Measurements from ENCODE around the gene EHBP1L1. TPM values are rescaled to one million over a fixed set of nuclear protein-coding genes. Genes with fewer than 3 reads are reported as not detected.

The EHBP1L1 gene
- total RNA-seq, 1 donor from 2014 or later = 4.7 TPM

DNA sequence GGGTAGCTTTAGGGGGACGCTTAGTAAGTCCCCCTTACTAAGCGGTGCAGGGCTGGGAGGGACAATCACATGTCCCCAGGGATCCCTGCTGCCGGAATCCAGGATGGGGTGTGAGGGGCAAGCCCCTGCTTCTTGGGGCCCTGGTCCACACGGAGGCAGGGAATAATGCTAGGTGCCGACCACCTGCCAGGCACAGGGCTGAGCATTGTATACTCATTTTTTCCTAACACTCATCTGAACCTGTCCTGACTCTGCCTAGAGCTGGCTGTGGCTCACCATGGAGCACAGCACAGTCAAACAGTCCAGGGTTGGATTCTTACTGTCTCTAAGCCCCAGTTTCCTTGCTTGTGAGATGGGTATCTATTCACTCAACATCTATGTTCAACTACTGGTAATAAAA, 16.3 kb upstream of the EHBP1L1 start:
- peaks cover 41% of the 10 kb centered on the region for H3F3A ChIP-seq (ENCODE audit: low read depth)
- no peaks in the 10 kb centered on the region for H3K79me2 ChIP-seq (ENCODE audit: low read depth)
- no peak overlapping the region for H3K4me3 ChIP-seq
- no peaks in the 10 kb centered on the region for H4K20me1 ChIP-seq (ENCODE audit: low read depth)
- no peak overlapping the region for H3K27ac ChIP-seq
- no peak overlapping the region for H3K9ac ChIP-seq
- H3K36me3 ChIP-seq = no peaks in the 10 kb centered on the region
- no peak for DNase-seq (ENCODE audit: low spot score)
- Mint-ChIP-seq H3K27me3 (ENCODE audit: insufficient read depth, low read depth) (peaks cover 17% of the 10 kb centered on the region), H3K4me1 (peaks cover 58% of the 10 kb centered on the region), H3K4me3 (peak overlapping the region; percentile 80), H3K36me3 (no peaks in the 10 kb centered on the region), H3K9me3 (no peaks in the 10 kb centered on the region), H3K27ac (no peak overlapping the region)
- no peak overlapping the region for H3K4me2 ChIP-seq
- TF ChIP-seq EZH2 (IDR thresholded peaks at IDR 0.05) (no peak), EZH2phosphoT487 (IDR thresholded peaks at IDR 0.05) (no peak)
- TF ChIP-seq, protein P1, sequence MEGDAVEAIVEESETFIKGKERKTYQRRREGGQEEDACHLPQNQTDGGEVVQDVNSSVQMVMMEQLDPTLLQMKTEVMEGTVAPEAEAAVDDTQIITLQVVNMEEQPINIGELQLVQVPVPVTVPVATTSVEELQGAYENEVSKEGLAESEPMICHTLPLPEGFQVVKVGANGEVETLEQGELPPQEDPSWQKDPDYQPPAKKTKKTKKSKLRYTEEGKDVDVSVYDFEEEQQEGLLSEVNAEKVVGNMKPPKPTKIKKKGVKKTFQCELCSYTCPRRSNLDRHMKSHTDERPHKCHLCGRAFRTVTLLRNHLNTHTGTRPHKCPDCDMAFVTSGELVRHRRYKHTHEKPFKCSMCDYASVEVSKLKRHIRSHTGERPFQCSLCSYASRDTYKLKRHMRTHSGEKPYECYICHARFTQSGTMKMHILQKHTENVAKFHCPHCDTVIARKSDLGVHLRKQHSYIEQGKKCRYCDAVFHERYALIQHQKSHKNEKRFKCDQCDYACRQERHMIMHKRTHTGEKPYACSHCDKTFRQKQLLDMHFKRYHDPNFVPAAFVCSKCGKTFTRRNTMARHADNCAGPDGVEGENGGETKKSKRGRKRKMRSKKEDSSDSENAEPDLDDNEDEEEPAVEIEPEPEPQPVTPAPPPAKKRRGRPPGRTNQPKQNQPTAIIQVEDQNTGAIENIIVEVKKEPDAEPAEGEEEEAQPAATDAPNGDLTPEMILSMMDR (IDR thresholded peaks at IDR 0.05) = no peak
- no peak overlapping the region for H2AFZ ChIP-seq (replicated peaks)
- H3K27me3 ChIP-seq = peaks cover 54% of the 10 kb centered on the region
- no peaks in the 10 kb centered on the region for H3K9me3 ChIP-seq (ENCODE audit: low read depth)
- peaks cover 30% of the 10 kb centered on the region for H3K4me1 ChIP-seq

DNA sequence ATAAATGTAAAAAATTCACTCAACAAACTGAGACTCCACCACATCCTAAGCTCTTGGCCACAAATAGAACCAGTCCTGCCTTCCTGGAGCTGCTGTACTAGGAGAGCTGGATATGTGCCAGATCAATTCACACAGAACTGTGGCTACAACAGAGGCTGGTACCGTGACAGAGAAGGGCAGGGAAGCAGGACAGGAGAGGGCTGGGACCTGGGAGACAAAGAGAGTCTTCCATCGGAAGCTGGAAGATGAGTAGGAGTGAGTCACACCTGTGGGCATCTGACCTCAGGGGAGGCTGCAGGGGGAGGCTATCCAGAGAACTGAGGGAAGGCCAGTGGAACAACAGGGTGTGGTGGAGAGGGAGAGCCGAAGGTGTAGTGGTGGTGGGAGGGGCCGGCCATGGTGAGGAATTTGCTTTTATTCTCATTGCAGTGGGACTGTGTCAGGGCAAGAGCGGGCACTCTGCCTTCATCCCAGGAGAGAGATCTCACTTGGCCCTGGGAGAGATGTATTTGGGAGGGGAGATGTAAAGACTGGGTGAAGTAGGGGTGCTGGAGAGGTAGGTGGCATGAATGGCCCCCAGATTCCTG, 15.8 kb upstream of the EHBP1L1 start:
- Histone ChIP-seq H3K9me3 (ENCODE audit: low read depth) (no peaks in the 10 kb centered on the region), H3K36me3 (no peaks in the 10 kb centered on the region), H3K4me3 (no peak overlapping the region), H3K4me1 (peaks cover 30% of the 10 kb centered on the region), H3K27me3 (peaks cover 48% of the 10 kb centered on the region), H3K79me2 (ENCODE audit: low read depth) (no peaks in the 10 kb centered on the region), H3K27ac (no peak overlapping the region), H3K9ac (no peak overlapping the region), H4K20me1 (ENCODE audit: low read depth) (no peaks in the 10 kb centered on the region), H3K4me2 (no peak overlapping the region), H3F3A (ENCODE audit: low read depth) (peaks cover 41% of the 10 kb centered on the region), H2AFZ (replicated peaks) (no peak overlapping the region)
- H3K4me1 Mint-ChIP-seq = peaks cover 53% of the 10 kb centered on the region
- peak overlapping the region; percentile 80 for H3K4me3 Mint-ChIP-seq
- H3K27me3 Mint-ChIP-seq (ENCODE audit: insufficient read depth, low read depth) = peaks cover 15% of the 10 kb centered on the region
- TF ChIP-seq EZH2phosphoT487 (IDR thresholded peaks at IDR 0.05) (no peak), EZH2 (IDR thresholded peaks at IDR 0.05) (no peak)
- TF ChIP-seq, protein P1 (IDR thresholded peaks at IDR 0.05) = no peak
- H3K9me3 Mint-ChIP-seq = no peaks in the 10 kb centered on the region
- no peaks in the 10 kb centered on the region for H3K36me3 Mint-ChIP-seq
- no peak overlapping the region for H3K27ac Mint-ChIP-seq
- DNase-seq (ENCODE audit: low spot score) = no peak

DNA sequence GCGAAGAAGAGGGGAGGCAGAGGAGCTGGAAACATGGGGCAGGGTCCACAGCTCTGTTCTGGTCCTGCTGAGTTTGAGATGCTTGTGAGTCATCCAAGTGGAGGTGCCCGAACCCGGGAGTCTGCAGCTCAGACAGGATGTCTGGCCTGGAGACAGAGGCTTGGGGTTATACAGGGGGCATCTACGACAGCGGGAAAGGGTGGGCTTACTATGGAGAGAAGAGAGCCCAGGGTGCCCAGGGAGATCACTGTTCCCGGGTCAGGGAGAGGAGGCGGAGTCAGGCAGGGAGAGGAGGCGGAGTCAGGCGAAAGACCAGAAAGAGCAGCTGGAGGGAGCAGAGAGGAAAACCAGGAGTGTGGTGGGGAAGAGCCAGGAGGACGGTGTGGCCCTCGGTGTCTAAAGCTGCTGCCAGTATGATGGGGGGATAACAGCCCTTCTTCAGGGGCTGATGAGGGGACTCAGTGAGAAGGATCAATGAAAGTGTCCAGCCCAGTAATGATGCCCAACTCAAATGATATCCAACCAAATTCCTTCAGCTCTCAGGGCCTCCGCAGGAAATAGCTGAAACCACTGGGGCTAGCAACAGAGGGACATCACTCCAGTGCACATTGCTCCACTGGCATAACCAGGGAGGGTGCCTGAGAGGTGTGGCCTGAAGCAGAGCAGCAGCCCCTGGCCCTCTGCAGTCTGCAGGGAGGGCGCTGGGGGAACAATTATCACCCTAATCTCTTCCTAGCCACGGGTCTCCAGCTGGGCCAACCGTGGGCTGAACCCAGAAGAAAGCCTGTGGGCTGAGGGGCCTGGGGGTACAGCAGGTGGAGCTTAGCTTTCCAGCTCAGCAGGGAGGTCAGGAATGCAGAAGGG, 15.1 kb upstream of the EHBP1L1 start:
- Histone ChIP-seq H3K27me3 (peaks cover 41% of the 10 kb centered on the region), H3K9me3 (ENCODE audit: low read depth) (no peaks in the 10 kb centered on the region), H3K27ac (no peak overlapping the region), H3F3A (ENCODE audit: low read depth) (peaks cover 41% of the 10 kb centered on the region), H3K36me3 (no peaks in the 10 kb centered on the region), H2AFZ (replicated peaks) (peak overlapping the region; percentile 51), H3K79me2 (ENCODE audit: low read depth) (no peaks in the 10 kb centered on the region), H3K4me3 (peak overlapping the region; percentile 4), H4K20me1 (ENCODE audit: low read depth) (no peaks in the 10 kb centered on the region), H3K4me2 (peak overlapping the region; percentile 63), H3K4me1 (peaks cover 30% of the 10 kb centered on the region), H3K9ac (no peak overlapping the region)
- DNase-seq (ENCODE audit: low spot score) = peak; percentile 72
- peak overlapping the region; percentile 80 for H3K4me3 Mint-ChIP-seq
- H3K27me3 Mint-ChIP-seq (ENCODE audit: insufficient read depth, low read depth) = peaks cover 15% of the 10 kb centered on the region
- H3K27ac Mint-ChIP-seq = peak overlapping the region; percentile 35
- H3K36me3 Mint-ChIP-seq = no peaks in the 10 kb centered on the region
- peaks cover 47% of the 10 kb centered on the region for H3K4me1 Mint-ChIP-seq
- TF ChIP-seq, protein P1 (IDR thresholded peaks at IDR 0.05) = no peak
- TF ChIP-seq EZH2 (IDR thresholded peaks at IDR 0.05) = no peak
- TF ChIP-seq EZH2phosphoT487 (IDR thresholded peaks at IDR 0.05) = no peak
- H3K9me3 Mint-ChIP-seq = no peaks in the 10 kb centered on the region

All from neural progenitor cell (in vitro differentiated cells).